ENCODE results near the gene PPIG. TPM values are rescaled to one million over a fixed set of nuclear protein-coding genes. Genes with fewer than 3 reads are reported as not detected.
"Not testable (repeated sequence)": the region's sequence is repeated elsewhere in the genome, so short reads cannot be mapped to it uniquely, and the experiment has no call there.

PPIG gene
- polyA plus RNA-seq, 3 donors, result 92.7 to 113 (median 96.7) TPM

- DNase-seq (ENCODE audit: extremely low read depth in 1 of 11, low read depth in 9 of 11, low spot score in 4 of 11), result not testable (repeated sequence)
Observed at GRCh38 chr2:169574539-169574938, 9.6 kb upstream of the PPIG start.

- DNase-seq (ENCODE audit: extremely low read depth in 1 of 11, low read depth in 9 of 11, low spot score in 4 of 11), result not testable (repeated sequence)
Observed at GRCh38 chr2:169575264-169575663, 8.9 kb upstream of the PPIG start.

GRCh38 chr2:169579044-169579443 is 5.1 kb upstream of the PPIG start:
- no peak for DNase-seq (ENCODE audit: extremely low read depth in 1 of 11, low read depth in 9 of 11, low spot score in 4 of 11)

- DNase-seq (ENCODE audit: extremely low read depth in 1 of 11, low read depth in 9 of 11, low spot score in 4 of 11), result not testable (repeated sequence)
Observed at GRCh38 chr2:169582552-169583266, 1.4 kb upstream of the PPIG start.

- no peak for DNase-seq (ENCODE audit: extremely low read depth in 1 of 11, low read depth in 9 of 11, low spot score in 4 of 11)
Observed at GRCh38 chr2:169583518-169583917, 633 bp upstream of the PPIG start.

GRCh38 chr2:169585673-169586072 is 1.5 kb downstream of the PPIG start:
- no peak for DNase-seq (ENCODE audit: extremely low read depth in 1 of 11, low read depth in 9 of 11, low spot score in 4 of 11)

GRCh38 chr2:169590804-169591203 is 6.7 kb downstream of the PPIG start:
- no peak for DNase-seq (ENCODE audit: extremely low read depth in 1 of 11, low read depth in 9 of 11, low spot score in 4 of 11)

GRCh38 chr2:169596546-169596945 is 12.4 kb downstream of the PPIG start:
- not testable (repeated sequence) for DNase-seq (ENCODE audit: extremely low read depth in 1 of 11, low read depth in 9 of 11, low spot score in 4 of 11)

GRCh38 chr2:169598982-169599381 is 14.8 kb downstream of the PPIG start:
- no peak for DNase-seq (ENCODE audit: extremely low read depth in 1 of 11, low read depth in 9 of 11, low spot score in 4 of 11)

GRCh38 chr2:169599568-169599967 is 15.4 kb downstream of the PPIG start:
- DNase-seq (ENCODE audit: extremely low read depth in 1 of 11, low read depth in 9 of 11, low spot score in 4 of 11), result no peak

GRCh38 chr2:169609264-169609663 is 25.1 kb downstream of the PPIG start:
- no peak for DNase-seq (ENCODE audit: extremely low read depth in 1 of 11, low read depth in 9 of 11, low spot score in 4 of 11)

- no peak for DNase-seq (ENCODE audit: extremely low read depth in 1 of 11, low read depth in 9 of 11, low spot score in 4 of 11)
Observed at GRCh38 chr2:169613876-169614275, 29.7 kb downstream of the PPIG start.

- DNase-seq (ENCODE audit: extremely low read depth in 1 of 11, low read depth in 9 of 11, low spot score in 4 of 11), result not testable (repeated sequence)
Observed at GRCh38 chr2:169615982-169616381, 31.8 kb downstream of the PPIG start.

- no peak for DNase-seq (ENCODE audit: extremely low read depth in 1 of 11, low read depth in 9 of 11, low spot score in 4 of 11)
Observed at GRCh38 chr2:169619946-169620345, 35.8 kb downstream of the PPIG start.

GRCh38 chr2:169620509-169620908 is 36.4 kb downstream of the PPIG start:
- no peak for DNase-seq (ENCODE audit: extremely low read depth in 1 of 11, low read depth in 9 of 11, low spot score in 4 of 11)

- no peak for DNase-seq (ENCODE audit: extremely low read depth in 1 of 11, low read depth in 9 of 11, low spot score in 4 of 11)
Observed at GRCh38 chr2:169623235-169623634, 39.1 kb downstream of the PPIG start.

- no peak for DNase-seq (ENCODE audit: extremely low read depth in 1 of 11, low read depth in 9 of 11, low spot score in 4 of 11)
Observed at GRCh38 chr2:169625781-169626180, 41.6 kb downstream of the PPIG start.

GRCh38 chr2:169636440-169637097 is 52.4 kb downstream of the PPIG start:
- no peak for DNase-seq (ENCODE audit: extremely low read depth in 1 of 11, low read depth in 9 of 11, low spot score in 4 of 11)

GRCh38 chr2:169637620-169638019 is 53.5 kb downstream of the PPIG start:
- DNase-seq (ENCODE audit: extremely low read depth in 1 of 11, low read depth in 9 of 11, low spot score in 4 of 11), result no peak

GRCh38 chr2:169640104-169640503 is 56.0 kb downstream of the PPIG start:
- no peak for DNase-seq (ENCODE audit: extremely low read depth in 1 of 11, low read depth in 9 of 11, low spot score in 4 of 11)

GRCh38 chr2:169641464-169641863 is 57.3 kb downstream of the PPIG start:
- peak in 2 of 11 donors; percentile 3 to 4 for DNase-seq (ENCODE audit: extremely low read depth in 1 of 11, low read depth in 9 of 11, low spot score in 4 of 11)

Measured in renal cortex interstitium (tissue), 11 donors.